Mesenchymal stem cell (in vitro differentiated cells and primary cell): ENCODE data around the gene HIVEP3.

Experiments used
- DNase-seq: peaks from one replicate; pipeline ENCODE4 v3.0.0-alpha.2; 2013
- H2AFZ ChIP-seq: one replicate; pipeline ENCODE4 v1.6.1; 2013; ENCODE audit warnings: low read depth, mild to moderate bottlenecking, control low read depth, inconsistent platforms, low read length, moderate library complexity
- H2AK5ac ChIP-seq: 2 replicates; pipeline ENCODE4 v1.6.1; 2013; ENCODE audit warnings: low read length, moderate library complexity, mild to moderate bottlenecking, inconsistent platforms; ENCODE audit not compliant: severe bottlenecking
- H2BK120ac ChIP-seq: one replicate; pipeline ENCODE4 v1.6.1; 2013; ENCODE audit warnings: low read depth, mild to moderate bottlenecking, inconsistent platforms, low read length, moderate library complexity
- H2BK12ac ChIP-seq, 2 experiments: one replicate each; pipeline ENCODE4 v1.6.1; 2013; ENCODE audit warnings: inconsistent platforms in 2 of 2, low read length in 2 of 2, mild to moderate bottlenecking in 2 of 2, moderate library complexity in 2 of 2, control low read depth in 1 of 2
- H2BK15ac ChIP-seq: one replicate; pipeline ENCODE4 v1.6.1; 2013; ENCODE audit warnings: mild to moderate bottlenecking, low read depth, inconsistent platforms; ENCODE audit not compliant: poor library complexity, severe bottlenecking
- H2BK5ac ChIP-seq: 2 replicates; pipeline ENCODE4 v1.6.1; 2013; ENCODE audit warnings: low read depth, mild to moderate bottlenecking, low read length, control low read depth, inconsistent platforms; ENCODE audit not compliant: poor library complexity, severe bottlenecking
- H3K14ac ChIP-seq, 2 experiments: one replicate each; pipeline ENCODE4 v1.6.1; 2013; ENCODE audit warnings: inconsistent platforms in 2 of 2, low read length in 2 of 2, control low read depth in 1 of 2, mild to moderate bottlenecking in 1 of 2, moderate library complexity in 1 of 2
- H3K18ac ChIP-seq, 2 experiments: one replicate each; pipeline ENCODE4 v1.6.1; 2013; ENCODE audit warnings: inconsistent platforms in 2 of 2, low read length in 2 of 2, control low read depth in 1 of 2, low read depth in 1 of 2, mild to moderate bottlenecking in 1 of 2
- H3K23ac ChIP-seq, 2 experiments: one replicate each; pipeline ENCODE4 v1.6.1; 2013; ENCODE audit warnings: inconsistent platforms in 2 of 2, low read length in 2 of 2, mild to moderate bottlenecking in 2 of 2, moderate library complexity in 2 of 2, control low read depth in 1 of 2
- H3K27ac ChIP-seq: 2 replicates; pipeline ENCODE4 v1.5.1; 2013; ENCODE audit warnings: mild to moderate bottlenecking, moderate library complexity, low read length, control low read depth, inconsistent platforms; ENCODE audit not compliant: poor library complexity, severe bottlenecking
- H3K27me3 ChIP-seq, 2 experiments: 2 replicates each; pipeline versions ENCODE4 v1.6.1 to v1.7.0; 2013; ENCODE audit warnings: low read length in 2 of 2, mild to moderate bottlenecking in 2 of 2, moderate library complexity in 2 of 2, control low read depth in 1 of 2, inconsistent platforms in 1 of 2; ENCODE audit not compliant: control insufficient read depth in 1 of 2, insufficient read depth in 1 of 2
- H3K36me3 ChIP-seq, 2 experiments: 2 replicates each; pipeline versions ENCODE4 v1.6.1 to v1.7.0; 2013; ENCODE audit warnings: low read length in 2 of 2, control low read depth in 1 of 2, inconsistent platforms in 1 of 2, low read depth in 1 of 2, mild to moderate bottlenecking in 1 of 2; ENCODE audit not compliant: insufficient read depth in 2 of 2, control insufficient read depth in 1 of 2
- H3K4ac ChIP-seq, 2 experiments: one replicate each; pipeline ENCODE4 v1.6.1; 2013; ENCODE audit warnings: inconsistent platforms in 2 of 2, low read length in 2 of 2, mild to moderate bottlenecking in 2 of 2, moderate library complexity in 2 of 2, control low read depth in 1 of 2, low read depth in 1 of 2
- H3K4me1 ChIP-seq: 2 replicates; pipeline ENCODE4 v1.6.1; 2013; ENCODE audit warnings: low read depth, low read length, control low read depth; ENCODE audit not compliant: control insufficient read depth, insufficient read depth
- H3K4me2 ChIP-seq: 2 replicates; pipeline ENCODE4 v1.6.1; 2013; ENCODE audit warnings: low read length, mild to moderate bottlenecking, inconsistent platforms; ENCODE audit not compliant: poor library complexity, severe bottlenecking
- H3K4me3 ChIP-seq, 2 experiments: 2 replicates each; pipeline versions ENCODE4 v1.5.1 to v1.7.0; 2013; ENCODE audit warnings: low read length in 2 of 2, mild to moderate bottlenecking in 2 of 2, control low read depth in 1 of 2, low read depth in 1 of 2; ENCODE audit not compliant: insufficient read depth in 1 of 2
- H3K79me1 ChIP-seq: replicated peaks from 2 replicates; pipeline ENCODE4 v1.6.1; 2013; ENCODE audit warnings: mild to moderate bottlenecking, control low read depth, low read length, inconsistent platforms; ENCODE audit not compliant: poor library complexity, severe bottlenecking
- H3K9ac ChIP-seq: 2 replicates; pipeline ENCODE4 v1.7.0; 2013; ENCODE audit warnings: mild to moderate bottlenecking, low read length, moderate library complexity
- H3K9me3 ChIP-seq: 2 replicates; pipeline ENCODE4 v1.7.0; 2013; ENCODE audit warnings: mild to moderate bottlenecking, low read length; ENCODE audit not compliant: control insufficient read depth
- H4K8ac ChIP-seq: one replicate; pipeline ENCODE4 v1.6.1; 2013; ENCODE audit warnings: inconsistent platforms, mild to moderate bottlenecking, low read length, moderate library complexity
- H4K91ac ChIP-seq: one replicate; pipeline ENCODE4 v1.6.1; 2013; ENCODE audit warnings: mild to moderate bottlenecking, low read length, inconsistent platforms
- WGBS: methylation state at CpG from one replicate; pipeline ENCODE4 v1.1.7; 2013; ENCODE audit warnings: mixed read lengths; 5-methylcytosine and 5-hydroxymethylcytosine counted together

Gene HIVEP3

GRCh38 chr1:41936107-41936506, 17.4 kb upstream of the HIVEP3 start:
- H2AFZ ChIP-seq = no peak overlapping the region
- H2AK5ac ChIP-seq = no peak overlapping the region
- peak; percentile 32 for DNase-seq
- no peak overlapping the region for H3K14ac ChIP-seq
- H2BK5ac ChIP-seq = no peak overlapping the region
- 25% methylated on average over 2 of the region's 2 CpGs for WGBS
- peaks cover 9% of the 10 kb centered on the region for H3K79me1 ChIP-seq
- H3K27me3 ChIP-seq = no peaks in the 10 kb centered on the region
- no peak overlapping the region for H3K27ac ChIP-seq
- no peak overlapping the region for H3K18ac ChIP-seq
- H3K4me3 ChIP-seq = peak overlapping the region in 1 of 2 experiments; percentile 7
- no peak overlapping the region for H2BK120ac ChIP-seq
- no peaks in the 10 kb centered on the region for H3K4me1 ChIP-seq
- no peak overlapping the region for H2BK12ac ChIP-seq
- H3K4me2 ChIP-seq = no peak overlapping the region
- no peak overlapping the region for H3K9ac ChIP-seq
- no peak overlapping the region for H3K23ac ChIP-seq
- H3K9me3 ChIP-seq = peaks cover 14% of the 10 kb centered on the region
- no peak overlapping the region for H2BK15ac ChIP-seq
- no peak overlapping the region for H4K8ac ChIP-seq
- no peak overlapping the region for H4K91ac ChIP-seq
- H3K36me3 ChIP-seq = no peaks in the 10 kb centered on the region
- H3K4ac ChIP-seq = no peak overlapping the region

- Histone ChIP-seq H3K36me3 (no peaks in the 10 kb centered on the region), H3K79me1 (peaks cover 6% of the 10 kb centered on the region), H2BK12ac (no peak overlapping the region), H3K9ac (no peak overlapping the region), H3K18ac (no peak overlapping the region), H3K23ac (no peak overlapping the region), H3K4me1 (no peaks in the 10 kb centered on the region), H3K27me3 (no peaks in the 10 kb centered on the region), H2AK5ac (no peak overlapping the region), H2AFZ (no peak overlapping the region), H2BK120ac (no peak overlapping the region), H3K4ac (no peak overlapping the region), H2BK15ac (no peak overlapping the region), H2BK5ac (no peak overlapping the region), H4K8ac (no peak overlapping the region), H3K4me2 (no peak overlapping the region), H3K9me3 (peaks cover 14% of the 10 kb centered on the region), H3K27ac (no peak overlapping the region), H4K91ac (no peak overlapping the region), H3K14ac (no peak overlapping the region), H3K4me3 (no peak overlapping the region)
- WGBS = no CpG with 5 or more reads among the region's 1 CpG
- peak; percentile 23 for DNase-seq
Measured at GRCh38 chr1:41935226-41935625, 16.5 kb upstream of the HIVEP3 start.

- H2AK5ac ChIP-seq = no peak overlapping the region
- H3K36me3 ChIP-seq = no peaks in the 10 kb centered on the region
- H3K4ac ChIP-seq = no peak overlapping the region
- no peak overlapping the region for H4K91ac ChIP-seq
- no peak overlapping the region for H3K4me2 ChIP-seq
- H4K8ac ChIP-seq = no peak overlapping the region
- H3K14ac ChIP-seq = no peak overlapping the region
- no CpG with 5 or more reads among the region's 1 CpG for WGBS
- H2BK15ac ChIP-seq = no peak overlapping the region
- peaks cover 14% of the 10 kb centered on the region for H3K9me3 ChIP-seq
- H3K18ac ChIP-seq = no peak overlapping the region
- H3K9ac ChIP-seq = no peak overlapping the region
- H2AFZ ChIP-seq = no peak overlapping the region
- DNase-seq = no peak
- H3K23ac ChIP-seq = no peak overlapping the region
- H3K27ac ChIP-seq = no peak overlapping the region
- H2BK5ac ChIP-seq = no peak overlapping the region
- no peak overlapping the region for H2BK120ac ChIP-seq
- no peaks in the 10 kb centered on the region for H3K4me1 ChIP-seq
- peaks cover 6% of the 10 kb centered on the region for H3K79me1 ChIP-seq
- H3K27me3 ChIP-seq = no peaks in the 10 kb centered on the region
- H3K4me3 ChIP-seq = no peak overlapping the region
- no peak overlapping the region for H2BK12ac ChIP-seq
Measured at GRCh38 chr1:41933106-41933505, 14.4 kb upstream of the HIVEP3 start.

- H3K9me3 ChIP-seq = peaks cover 14% of the 10 kb centered on the region
- no peak overlapping the region for H3K27ac ChIP-seq
- H3K79me1 ChIP-seq = peaks cover 3% of the 10 kb centered on the region
- H3K36me3 ChIP-seq = no peaks in the 10 kb centered on the region
- H3K4ac ChIP-seq = no peak overlapping the region
- no peak overlapping the region for H3K23ac ChIP-seq
- no peak overlapping the region for H4K91ac ChIP-seq
- H3K4me3 ChIP-seq = no peak overlapping the region
- no peak overlapping the region for H2BK5ac ChIP-seq
- no peak overlapping the region for H2BK120ac ChIP-seq
- H2AK5ac ChIP-seq = no peak overlapping the region
- H3K14ac ChIP-seq = no peak overlapping the region
- no peak overlapping the region for H3K4me2 ChIP-seq
- no peaks in the 10 kb centered on the region for H3K27me3 ChIP-seq
- 93% methylated on average over 2 of the region's 3 CpGs for WGBS
- no peak overlapping the region for H2BK12ac ChIP-seq
- H3K4me1 ChIP-seq = no peaks in the 10 kb centered on the region
- no peak overlapping the region for H2BK15ac ChIP-seq
- no peak overlapping the region for H4K8ac ChIP-seq
- no peak overlapping the region for H3K9ac ChIP-seq
- H2AFZ ChIP-seq = no peak overlapping the region
- H3K18ac ChIP-seq = no peak overlapping the region
- no peak for DNase-seq
Measured at GRCh38 chr1:41931578-41931977, 12.9 kb upstream of the HIVEP3 start.
